SK-N-SH (cell line): ENCODE measurements around the gene CD63. TPM values are rescaled to one million over a fixed set of nuclear protein-coding genes. Genes with fewer than 3 reads are reported as not detected.

ENCODE experiments used
- CTCF ChIA-PET: fragments of 300-600, 350-600 bp; formaldehyde crosslinking; extraction: SDS; loops from one replicate; lab custom pipeline; 2021; lab: Yijun Ruan, JAX
- POLR2A ChIA-PET: fragments of 350-600 bp; sonication (Branson Sonifier 250); formaldehyde crosslinking; extraction: SDS; loops from one replicate; lab custom pipeline; 2020; ENCODE audit warnings: antibody characterized with exemption, inconsistent platforms; lab: Yijun Ruan, JAX
- DNase-seq: peaks from one replicate; pipeline ENCODE4 v3.0.0; 2012
- H2AFZ ChIP-seq: fragments of 200-600 bp; sonication (generic); 2 replicates; pipeline ENCODE4 v1.8.1; 2016; ENCODE audit warnings: antibody characterized with exemption, mild to moderate bottlenecking, low read depth
- H3F3A ChIP-seq: fragments of 200-600 bp; sonication (generic); replicated peaks from 2 replicates; pipeline ENCODE3; 2016; ENCODE audit warnings: antibody characterized with exemption, mild to moderate bottlenecking; ENCODE audit not compliant: insufficient read depth
- H3K27ac ChIP-seq, 2 experiments: fragments of 200-500 bp in 1 of 2; fragments of 200-600 bp in 1 of 2; sonication (Bioruptor generic) in 1 of 2; sonication (generic), shearing (Covaris generic) in 1 of 2; 2 replicates each; pipeline versions ENCODE4 v1.5.1 to v1.6.1; 2014 to 2016; ENCODE audit warnings: low read depth in 2 of 2, inconsistent platforms in 1 of 2, low read length in 1 of 2, mild to moderate bottlenecking in 1 of 2, mixed read lengths in 1 of 2
- H3K27me3 ChIP-seq: fragments of 200-600 bp; sonication (generic), shearing (Covaris generic); 2 replicates; pipeline ENCODE4 v1.6.1; 2016; ENCODE audit warnings: mixed run types; ENCODE audit not compliant: insufficient read depth
- H3K36me3 ChIP-seq, 2 experiments: fragments of 200-500 bp in 1 of 2; fragments of 200-600 bp in 1 of 2; sonication (Bioruptor generic) in 1 of 2; sonication (generic) in 1 of 2; replicated peaks in 1 of 2; 2 replicates each; pipeline versions ENCODE3 to v1.5.1; 2014 to 2016; ENCODE audit warnings: low read length in 1 of 2, mild to moderate bottlenecking in 1 of 2; ENCODE audit not compliant: insufficient read depth in 2 of 2, control insufficient read depth in 1 of 2
- H3K4me1 ChIP-seq, 2 experiments: fragments of 200-500 bp in 1 of 2; fragments of 200-600 bp in 1 of 2; sonication (Bioruptor generic) in 1 of 2; sonication (generic), shearing (Covaris generic) in 1 of 2; 2 replicates each; pipeline versions ENCODE4 v1.5.1 to v1.6.1; 2014 to 2016; ENCODE audit warnings: low read depth in 1 of 2, low read length in 1 of 2, mixed run types in 1 of 2; ENCODE audit not compliant: insufficient read depth in 2 of 2, control insufficient read depth in 1 of 2
- H3K4me2 ChIP-seq: fragments of 200-600 bp; sonication (generic), shearing (Covaris generic); 2 replicates; pipeline ENCODE4 v1.6.1; 2017; ENCODE audit warnings: mixed run types
- H3K4me3 ChIP-seq, 2 experiments: fragments of 200-500 bp in 1 of 2; fragments of 200-600 bp in 1 of 2; sonication (Bioruptor generic) in 1 of 2; sonication (generic), shearing (Covaris generic) in 1 of 2; 2 replicates each; pipeline versions ENCODE4 v1.5.1 to v1.8.1; 2014 to 2016; ENCODE audit warnings: low read depth in 2 of 2, inconsistent platforms in 1 of 2, low read length in 1 of 2, mild to moderate bottlenecking in 1 of 2, mixed read lengths in 1 of 2, moderate library complexity in 1 of 2
- H3K79me2 ChIP-seq: fragments of 200-600 bp; sonication (generic); 2 replicates; pipeline ENCODE4 v1.8.1; 2017; ENCODE audit warnings: mild to moderate bottlenecking; ENCODE audit not compliant: insufficient read depth
- H3K9ac ChIP-seq: fragments of 200-600 bp; sonication (generic); 2 replicates; pipeline ENCODE4 v1.6.1; 2017; ENCODE audit warnings: mixed run types
- H3K9me2 ChIP-seq: fragments of 200-600 bp; sonication (generic); 2 replicates; pipeline ENCODE4 v1.6.1; 2017; ENCODE audit warnings: mixed run types
- H3K9me3 ChIP-seq: fragments of 200-600 bp; sonication (generic); 2 replicates; pipeline ENCODE4 v1.6.1; 2017; ENCODE audit warnings: mixed run types, mild to moderate bottlenecking, moderate library complexity
- H4K20me1 ChIP-seq: fragments of 200-600 bp; sonication (generic); 2 replicates; pipeline ENCODE4 v1.6.1; 2017; ENCODE audit warnings: mild to moderate bottlenecking, mixed run types; ENCODE audit not compliant: insufficient read depth
- CHD2 ChIP-seq: fragments of 150-350 bp; IDR thresholded peaks from 2 replicates; pipeline ENCODE4 v1.6.1; 2018; ENCODE audit warnings: low read length; ENCODE audit not compliant: partially characterized antibody
- CTCF ChIP-seq: fragments of 200-600 bp; sonication (generic); IDR thresholded peaks from 2 replicates; pipeline ENCODE4 v1.6.1; 2017; ENCODE audit warnings: antibody characterized with exemption, mild to moderate bottlenecking, moderate library complexity
- ELF1 ChIP-seq: IDR thresholded peaks from 2 replicates; pipeline ENCODE4 v1.4.0; 2012
- EZH2phosphoT487 ChIP-seq: fragments of 200-600 bp; sonication (generic); IDR thresholded peaks from 2 replicates; pipeline ENCODE4 v1.6.1; 2017; ENCODE audit warnings: low read depth, mixed run types, mild to moderate bottlenecking, antibody characterized with exemption, moderate library complexity, borderline replicate concordance
- FOXJ3 ChIP-seq: sonication (generic); formaldehyde crosslinking; IDR thresholded peaks from 2 replicates; pipeline ENCODE4 v1.5.1; 2020; ENCODE audit warnings: mild to moderate bottlenecking, missing genetic modification reagents
- FOXM1 ChIP-seq: IDR thresholded peaks from 2 replicates; pipeline ENCODE4 v1.4.0; 2012; ENCODE audit warnings: low read depth, mild to moderate bottlenecking
- IRF3 ChIP-seq: fragments of 150-350 bp; IDR thresholded peaks from 2 replicates; pipeline ENCODE4 v1.6.1; 2016; ENCODE audit warnings: mild to moderate bottlenecking, low read depth, low read length
- JUND ChIP-seq: IDR thresholded peaks from 2 replicates; pipeline ENCODE4 v1.4.0; 2012
- MXI1 ChIP-seq: IDR thresholded peaks from 2 replicates; pipeline ENCODE4 v1.6.1; 2012; ENCODE audit warnings: mild to moderate bottlenecking, low read depth, low read length, improper control_type of control experiment
- PBX3 ChIP-seq: IDR thresholded peaks from 2 replicates; pipeline ENCODE4; 2012
- RAD21 ChIP-seq: IDR thresholded peaks from 2 replicates; pipeline ENCODE4 v1.6.1; 2012; ENCODE audit warnings: mild to moderate bottlenecking, low read length
- RFX5 ChIP-seq: IDR thresholded peaks from 2 replicates; pipeline ENCODE4 v1.6.1; 2012; ENCODE audit warnings: mild to moderate bottlenecking, improper control_type of control experiment, low read length
- TAF1 ChIP-seq: IDR thresholded peaks from 2 replicates; pipeline ENCODE4 v1.6.1; 2012; ENCODE audit warnings: low read depth, mild to moderate bottlenecking, low read length, moderate library complexity, borderline replicate concordance
- TEAD4 ChIP-seq: IDR thresholded peaks from 2 replicates; pipeline ENCODE4 v1.4.0; 2012; ENCODE audit warnings: mild to moderate bottlenecking, borderline replicate concordance; ENCODE audit not compliant: insufficient read depth
- USF2 ChIP-seq: fragments of 150-350 bp; IDR thresholded peaks from 2 replicates; pipeline ENCODE4 v1.6.1; 2017; ENCODE audit warnings: antibody characterized with exemption, low read length, low read depth, borderline replicate concordance
- ZBTB33 ChIP-seq: IDR thresholded peaks from 2 replicates; pipeline ENCODE4 v1.4.0; 2012; ENCODE audit warnings: low read depth, borderline replicate concordance
- WGBS: methylation state at CpG from one replicate; pipeline ENCODE4 v1.1.6; 2017; ENCODE audit warnings: low lambda C conversion rate; 5-methylcytosine and 5-hydroxymethylcytosine counted together
- polyA plus RNA-seq, 3 experiments: library from polyadenylated mRNA; depleted of rRNA; stranded (reverse); fragments of >200 nt; gene quantifications; 2 replicates each; pipeline ENCODE4 v1.2.3, GENCODE V29; 2012

Gene CD63
- polyA plus RNA-seq, 1 of the 3 experiments (the other 2 are of a cell fraction): 1,465 TPM

- TF ChIP-seq IRF3: no peak
- TF ChIP-seq MXI1: peak; percentile 93
- no peak for TF ChIP-seq EZH2phosphoT487
- TF ChIP-seq ZBTB33: no peak
- 0 out of 2 replicates have a peak, but pooled peaks have one; percentile 26 for TF ChIP-seq TAF1
- TF ChIP-seq CTCF: peak; percentile 85
Observed at GRCh38 chr12:55738123-55739024, 9.6 kb upstream of the CD63 start (continued).

GRCh38 chr12:55737581-55738122 is 8.8 kb upstream of the CD63 start:
- peaks cover 9 to 24% of the 10 kb centered on the region in 2 experiments; a peak in 3 of 4 replicates for H3K4me1 ChIP-seq
- TF ChIP-seq JUND (no peak), USF2 (no peak), FOXM1 (no peak), FOXJ3 (CRISPR knock-in tag) (no peak), ELF1 (no peak), RFX5 (no peak), PBX3 (no peak), CHD2 (no peak), CTCF (no peak), RAD21 (no peak), TEAD4 (no peak)

More at GRCh38 chr12:55737581-55738122, 8.8 kb upstream of the CD63 start:
- Histone ChIP-seq H2AFZ (peak overlapping the region; percentile 100), H3K79me2 (no peaks in the 10 kb centered on the region), H3K27me3 (no peaks in the 10 kb centered on the region), H3K9me3 (no peaks in the 10 kb centered on the region), H3K9ac (peak overlapping the region; percentile 70), H3K4me3 (peak overlapping the region; percentile 66 to 98), H3F3A (peaks cover 17% of the 10 kb centered on the region), H3K9me2 (no peaks in the 10 kb centered on the region), H4K20me1 (no peaks in the 10 kb centered on the region), H3K4me2 (peak overlapping the region; percentile 99), H3K27ac (peak overlapping the region; percentile 80 to 83; a peak in 3 of 4 replicates), H3K36me3 (no peaks in the 10 kb centered on the region)
- POLR2A ChIA-PET: interaction anchor here (0.7 to 2.0 kb wide), 10 partner anchors 8 to 194 kb away, joined by 3 to 12 read pairs (median 4); partner anchors contain the start of genes CD63, DNAJC14, ORMDL2 and SARNP
- WGBS: 11% methylated on average over 4 of the region's 4 CpGs
- DNase-seq: peak; percentile 37
- CTCF ChIA-PET: interaction anchor here (0.5 to 14.4 kb wide), 40 partner anchors 9 to 549 kb away, joined by 3 to 358 read pairs (median 7); partner anchors contain the start of genes BLOC1S1, CD63, DNAJC14 and ORMDL2
